B cell (primary cell): ENCODE data around the gene AEBP1. TPM values are rescaled to one million over a fixed set of nuclear protein-coding genes. Genes with fewer than 3 reads are reported as not detected.

Experiments used
- ATAC-seq: fragments of 200-7000 bp; cut with Tn5 transposase; one replicate; pipeline ENCODE4 v1.10.0; 2021; ENCODE audit warnings: low read depth, mild to moderate bottlenecking, moderate number of reproducible peaks, moderate library complexity
- CTCF ChIA-PET: fragments of 350-600 bp; sonication (Branson Sonifier 250); formaldehyde crosslinking; loops from one replicate; lab custom pipeline; 2021; ENCODE audit warnings: antibody characterized with exemption, inconsistent platforms; lab: Charles Lee
- POLR2A ChIA-PET: fragments of 350-600 bp; sonication (Branson Sonifier 250); formaldehyde crosslinking; loops from one replicate; lab custom pipeline; 2021; ENCODE audit warnings: antibody characterized with exemption; lab: Charles Lee
- DNase-seq: peaks from one replicate; pipeline ENCODE4 v3.0.0; 2013
- H2AFZ ChIP-seq: 2 replicates; pipeline ENCODE4 v1.6.1; 2012; ENCODE audit warnings: mild to moderate bottlenecking, low read depth, low read length; ENCODE audit not compliant: insufficient read depth, poor library complexity, severe bottlenecking
- H3K27ac ChIP-seq, 2 donors: 1 replicate in 1 of 2; 2 replicates in 1 of 2; pipeline ENCODE4 v1.5.1; 2012 to 2013; ENCODE audit warnings: low read length in 2 of 2, mild to moderate bottlenecking in 2 of 2, moderate library complexity in 1 of 2
- H3K27me3 ChIP-seq, 4 experiments: fragments of 200-600 bp in 1 of 4; sonication (generic) in 1 of 4; replicated peaks in 1 of 4; 1 replicate in 2 of 4; 2 replicates in 2 of 4; pipeline versions ENCODE4 v1.6.1 to v1.7.0; 2013 to 2016; ENCODE audit warnings: low read length in 3 of 4, mild to moderate bottlenecking in 2 of 4, mixed read lengths in 1 of 4, moderate library complexity in 1 of 4; ENCODE audit not compliant: insufficient read depth in 4 of 4, control insufficient read depth in 3 of 4; ENCODE audit errors: control extremely low read depth in 1 of 4
- H3K36me3 ChIP-seq, 2 experiments: replicated peaks in 1 of 2; 1 replicate in 1 of 2; 2 replicates in 1 of 2; pipeline versions ENCODE4 v1.6.1 to v1.7.1; 2013; ENCODE audit warnings: low read length in 1 of 2; ENCODE audit not compliant: insufficient read depth in 2 of 2, control insufficient read depth in 1 of 2; ENCODE audit errors: control extremely low read depth in 1 of 2, extremely low read depth in 1 of 2
- H3K4me1 ChIP-seq, 2 donors: fragments of 200-600 bp in 1 of 2; sonication (generic) in 1 of 2; 1 replicate in 1 of 2; 2 replicates in 1 of 2; pipeline versions ENCODE4 v1.5.1 to v1.6.1; 2013 to 2017; ENCODE audit warnings: low read length in 2 of 2; ENCODE audit not compliant: control insufficient read depth in 2 of 2, insufficient read depth in 2 of 2
- H3K4me2 ChIP-seq: replicated peaks from 2 replicates; pipeline ENCODE3; 2012; ENCODE audit warnings: mild to moderate bottlenecking, low read depth, low read length; ENCODE audit not compliant: poor library complexity, severe bottlenecking
- H3K4me3 ChIP-seq, 5 experiments: fragments of 200-600 bp in 1 of 5; sonication (generic) in 1 of 5; 1 replicate in 3 of 5; 2 replicates in 2 of 5; pipeline versions ENCODE4 v1.5.1 to v1.7.0; 2011 to 2016; ENCODE audit warnings: low read length in 4 of 5, mild to moderate bottlenecking in 4 of 5, low read depth in 2 of 5, control low read depth in 1 of 5, moderate library complexity in 1 of 5; ENCODE audit not compliant: insufficient read depth in 1 of 5; ENCODE audit errors: control extremely low read depth in 1 of 5, extremely low read depth in 1 of 5
- H3K79me2 ChIP-seq: fragments of 200-600 bp; sonication (generic); one replicate; pipeline ENCODE4 v1.6.0; 2016; ENCODE audit warnings: low read length; ENCODE audit not compliant: control insufficient read depth, insufficient read depth
- H3K9ac ChIP-seq: fragments of 200-600 bp; sonication (generic); 2 replicates; pipeline ENCODE4 v1.6.1; 2017; ENCODE audit warnings: mild to moderate bottlenecking, low read length, moderate library complexity
- H3K9me3 ChIP-seq, 3 donors: one replicate each; pipeline versions ENCODE4 v1.6.1 to v1.7.1; 2013; ENCODE audit warnings: low read length in 2 of 3; ENCODE audit not compliant: control insufficient read depth in 2 of 3, insufficient read depth in 1 of 3; ENCODE audit errors: control extremely low read depth in 1 of 3
- H4K20me1 ChIP-seq: 2 replicates; pipeline ENCODE4 v1.6.0; 2012; ENCODE audit warnings: mild to moderate bottlenecking, low read length; ENCODE audit not compliant: insufficient read depth, control insufficient read depth, poor library complexity, severe bottlenecking
- H3K27ac Mint-ChIP-seq: one replicate; pipeline ENCODE4 v1.8.0; 2021; ENCODE audit warnings: mixed read lengths
- H3K27me3 Mint-ChIP-seq: one replicate; pipeline ENCODE4 v1.8.0; 2021; ENCODE audit warnings: mixed read lengths
- H3K4me1 Mint-ChIP-seq: one replicate; pipeline ENCODE4 v1.8.0; 2021; ENCODE audit warnings: mixed read lengths
- H3K4me3 Mint-ChIP-seq: one replicate; pipeline ENCODE4 v1.8.0; 2021; ENCODE audit warnings: mixed read lengths
- H3K9me3 Mint-ChIP-seq: one replicate; pipeline ENCODE4 v1.8.0; 2022; ENCODE audit warnings: mixed read lengths; ENCODE audit not compliant: insufficient read depth
- CTCF ChIP-seq: fragments of 200-600 bp; IDR thresholded peaks from one replicate; pipeline ENCODE4 v1.8.0; 2022; ENCODE audit warnings: antibody characterized with exemption, mild to moderate bottlenecking
- EZH2 ChIP-seq: IDR thresholded peaks from 2 replicates; pipeline ENCODE4 v1.6.1; 2012; ENCODE audit warnings: borderline replicate concordance, low read depth, mild to moderate bottlenecking, moderate library complexity, low read length; ENCODE audit not compliant: insufficient read depth, poor library complexity, severe bottlenecking
- WGBS: methylation state at CpG from one replicate; pipeline ENCODE4 v1.1.5; 2013; ENCODE audit warnings: missing lambda C conversion rate; ENCODE audit not compliant: insufficient coverage; 5-methylcytosine and 5-hydroxymethylcytosine counted together
- intact Hi-C: fragments of 100-400 bp; cut with micrococcal nuclease; formaldehyde crosslinking; loops from one replicate; pipeline ENCODE4 v1.10.0; 2022
- polyA plus RNA-seq: library from polyadenylated mRNA; depleted of rRNA; stranded (reverse); fragments of >200 nt; gene quantifications from 2 replicates; pipeline ENCODE4 v1.2.3, GENCODE V29; 2012
- total RNA-seq, 2 donors: library from RNA; stranded (reverse); fragments of 120-200 nt in 1 of 2; gene quantifications; 1 replicate in 1 of 2; 2 replicates in 1 of 2; pipeline versions ENCODE4 v1.2.3 to v1.2.4, GENCODE V29; 2013 to 2022

Gene AEBP1
- total and polyA plus RNA-seq, 2 donors (not counting 1 experiment from before 2014, with no cell fraction given) = 20.2 to 36.7 TPM

- peaks cover 43 to 73% of the 10 kb centered on the region in 2 donors for H3K4me1 ChIP-seq
- Mint-ChIP-seq H3K27me3 (no peaks in the 10 kb centered on the region), H3K4me3 (peak overlapping the region; percentile 34), H3K9me3 (no peaks in the 10 kb centered on the region), H3K27ac (peak overlapping the region; percentile 81), H3K4me1 (peaks cover 68% of the 10 kb centered on the region)
- peaks cover 0 to 21% of the 10 kb centered on the region in 2 experiments for H3K36me3 ChIP-seq
- POLR2A ChIA-PET = interaction anchor here (0.9 to 1.6 kb wide), 5 partner anchors 13 to 57 kb away, joined by 3 read pairs; partner anchors contain the start of gene POLD2
- no peaks in the 10 kb centered on the region for H3K9me3 ChIP-seq
- CTCF ChIA-PET = interaction anchor here (0.6 to 2.9 kb wide), 3 partner anchors 13 to 511 kb away, joined by 3 to 7 read pairs (median 3); partner anchors contain the start of gene YKT6
- peaks cover 26% of the 10 kb centered on the region for H3K79me2 ChIP-seq
- peaks cover 26% of the 10 kb centered on the region for H4K20me1 ChIP-seq
- DNase-seq (no peak), ATAC-seq (peak; percentile 14)
- TF ChIP-seq EZH2 (no peak), CTCF (no peak)
- no peaks in the 10 kb centered on the region for H3K27me3 ChIP-seq
- no peak overlapping the region for H3K9ac ChIP-seq
- H3K4me3 ChIP-seq = no peak overlapping the region
- peak overlapping the region; percentile 58 for H3K4me2 ChIP-seq
- peak overlapping the region in 1 of 2 donors; percentile 68 for H3K27ac ChIP-seq
- no peak overlapping the region for H2AFZ ChIP-seq
- intact Hi-C loops = no loop called here
- WGBS = 57% methylated on average over 4 of the region's 6 CpGs
These were observed 38.1 kb upstream of the AEBP1 start for GRCh38 chr7:44066111-44066460.

- H3K9ac ChIP-seq = no peak overlapping the region
- no peak overlapping the region for H2AFZ ChIP-seq
- H3K4me1 ChIP-seq = peaks cover 43 to 73% of the 10 kb centered on the region in 2 donors
- TF ChIP-seq CTCF = no peak
- no peak for TF ChIP-seq EZH2
- peaks cover 21% of the 10 kb centered on the region for H3K79me2 ChIP-seq
- H3K36me3 ChIP-seq = peaks cover 0 to 16% of the 10 kb centered on the region in 2 experiments
- H4K20me1 ChIP-seq = peaks cover 26% of the 10 kb centered on the region
- H3K27me3 ChIP-seq = no peaks in the 10 kb centered on the region
- ATAC-seq (no peak), DNase-seq (no peak)
- no peaks in the 10 kb centered on the region for H3K9me3 ChIP-seq
- Mint-ChIP-seq H3K9me3 (no peaks in the 10 kb centered on the region), H3K4me1 (peaks cover 66% of the 10 kb centered on the region), H3K27ac (peak overlapping the region; percentile 81), H3K4me3 (no peak overlapping the region), H3K27me3 (no peaks in the 10 kb centered on the region)
- peak overlapping the region; percentile 58 for H3K4me2 ChIP-seq
- WGBS = 84% methylated on average over 6 of the region's 7 CpGs
- intact Hi-C loops = no loop called here
- ChIA-PET CTCF (interaction anchor here (0.6 to 2.9 kb wide), 4 partner anchors 12 to 510 kb away, joined by 3 to 7 read pairs (median 3); no protein-coding TSS in a partner anchor), POLR2A (interaction anchor here (0.5 to 2.2 kb wide), 6 partner anchors 8 to 273 kb away, joined by 3 to 7 read pairs (median 3); partner anchors contain the start of gene POLD2)
- no peak overlapping the region for H3K4me3 ChIP-seq
- H3K27ac ChIP-seq = peak overlapping the region in 1 of 2 donors; percentile 68
These were observed 37.6 kb upstream of the AEBP1 start for GRCh38 chr7:44066494-44067063.
